ENCODE results near the gene PRKAA1. TPM values are rescaled to one million over a fixed set of nuclear protein-coding genes. Genes with fewer than 3 reads are reported as not detected.
A peak's percentile ranks its signal among the peaks of the same experiment; 100 is the strongest.

Gene PRKAA1
- total RNA-seq, 4 donors from 2014 or later = 79.3 to 262 (median 112) TPM

- no peak for DNase-seq
- Histone ChIP-seq H3K27ac (peak overlapping the region; percentile 57 to 71 (median 64)), H3K4me1 (peaks cover 0 to 62% (median 36%) of the 10 kb centered on the region in 4 donors), H3K27me3 (no peaks in the 10 kb centered on the region), H3K36me3 (peaks cover 0 to 5% (median 0%) of the 10 kb centered on the region in 4 donors), H3K9me3 (no peaks in the 10 kb centered on the region), H3K4me3 (no peak overlapping the region)
- in situ Hi-C loops (cut with MboI; ENCODE audit: low pct_ligation_motif_present in 1 of 4, low pct_unique_long_range_greater_than_20kb in 1 of 4, low sequenced_read_pairs in 3 of 4) = no loop called here
- intact Hi-C loops (cut with DNase I; ENCODE audit: low total_unique reads) = no loop called here
- TF ChIP-seq POLR2AphosphoS5 (IDR thresholded peaks at IDR 0.05) (no peak), CTCF (IDR thresholded peaks at IDR 0.05) (no peak), EP300 (IDR thresholded peaks at IDR 0.05; ENCODE audit: low read depth) (no peak), POLR2A (IDR thresholded peaks at IDR 0.05) (no peak)
- 57 to 64% methylated on average over 1 of the region's 1 CpG for WGBS, 2 donors (ENCODE audit: low coverage in 1 of 2)
Measured at GRCh38 chr5:40784916-40785315, 13.3 kb downstream of the PRKAA1 start.

GRCh38 chr5:40784027-40784653, 14.0 kb downstream of the PRKAA1 start:
- Histone ChIP-seq H3K4me1 (peaks cover 0 to 56% (median 34%) of the 10 kb centered on the region in 4 donors), H3K4me3 (no peak overlapping the region), H3K27ac (peak overlapping the region; percentile 57 to 71 (median 64)), H3K27me3 (no peaks in the 10 kb centered on the region), H3K9me3 (no peaks in the 10 kb centered on the region), H3K36me3 (peaks cover 0 to 5% (median 0%) of the 10 kb centered on the region in 4 donors)
- 43 to 44% methylated on average over 1 of the region's 1 CpG for WGBS, 2 donors (ENCODE audit: low coverage in 1 of 2)
- peak; percentile 22 for DNase-seq
- in situ Hi-C loops (cut with MboI; ENCODE audit: low pct_ligation_motif_present in 1 of 4, low pct_unique_long_range_greater_than_20kb in 1 of 4, low sequenced_read_pairs in 3 of 4) = no loop called here
- TF ChIP-seq EP300 (IDR thresholded peaks at IDR 0.05; ENCODE audit: low read depth) (no peak), POLR2A (IDR thresholded peaks at IDR 0.05) (peak; percentile 42), CTCF (IDR thresholded peaks at IDR 0.05) (no peak), POLR2AphosphoS5 (IDR thresholded peaks at IDR 0.05) (peak in 2 of 3 donors; percentile 55 to 84)
- intact Hi-C loops (cut with DNase I; ENCODE audit: low total_unique reads) = no loop called here

- Histone ChIP-seq H3K27me3 (no peaks in the 10 kb centered on the region), H3K36me3 (no peaks in the 10 kb centered on the region), H3K4me3 (no peak overlapping the region), H3K4me1 (peaks cover 0 to 54% (median 34%) of the 10 kb centered on the region in 4 donors), H3K9me3 (no peaks in the 10 kb centered on the region), H3K27ac (peak overlapping the region in 1 of 4 donors; percentile 15)
- intact Hi-C loops (cut with DNase I; ENCODE audit: low total_unique reads) = no loop called here
- no peak for DNase-seq
- in situ Hi-C loops (cut with MboI; ENCODE audit: low pct_ligation_motif_present in 1 of 4, low pct_unique_long_range_greater_than_20kb in 1 of 4, low sequenced_read_pairs in 3 of 4) = no loop called here
- TF ChIP-seq POLR2A (IDR thresholded peaks at IDR 0.05) = no peak
- no peak for TF ChIP-seq POLR2AphosphoS5 (IDR thresholded peaks at IDR 0.05)
- no peak for TF ChIP-seq CTCF (IDR thresholded peaks at IDR 0.05)
Measured at GRCh38 chr5:40781843-40782409, 16.2 kb downstream of the PRKAA1 start.

GRCh38 chr5:40780858-40781257, 17.3 kb downstream of the PRKAA1 start:
- in situ Hi-C loops (cut with MboI; ENCODE audit: low pct_ligation_motif_present in 1 of 4, low pct_unique_long_range_greater_than_20kb in 1 of 4, low sequenced_read_pairs in 3 of 4) = no loop called here
- Histone ChIP-seq H3K9me3 (no peaks in the 10 kb centered on the region), H3K27me3 (no peaks in the 10 kb centered on the region), H3K36me3 (no peaks in the 10 kb centered on the region), H3K4me3 (no peak overlapping the region), H3K27ac (no peak overlapping the region), H3K4me1 (peaks cover 0 to 63% (median 44%) of the 10 kb centered on the region in 4 donors)
- DNase-seq = no peak
- WGBS, 2 donors (ENCODE audit: low coverage in 1 of 2) = 92 to 95% methylated on average over 3 of the region's 3 CpGs
- TF ChIP-seq POLR2A (IDR thresholded peaks at IDR 0.05) = no peak
- no peak for TF ChIP-seq EP300 (IDR thresholded peaks at IDR 0.05; ENCODE audit: low read depth)
- TF ChIP-seq POLR2AphosphoS5 (IDR thresholded peaks at IDR 0.05) = no peak
- no peak for TF ChIP-seq CTCF (IDR thresholded peaks at IDR 0.05)
- intact Hi-C loops (cut with DNase I; ENCODE audit: low total_unique reads) = no loop called here
